SK-N-SH (cell line): Measurements from ENCODE around the gene TTN.

Source experiments
- CHD2 ChIP-seq: fragments of 150-350 bp; IDR thresholded peaks from 2 replicates; pipeline ENCODE4 v1.6.1; 2018; ENCODE audit warnings: low read length; ENCODE audit not compliant: partially characterized antibody
- GABPA ChIP-seq: IDR thresholded peaks from 2 replicates; pipeline ENCODE4 v1.4.0; 2012; ENCODE audit warnings: low read depth, mild to moderate bottlenecking
- POLR2AphosphoS5 ChIP-seq: IDR thresholded peaks from 2 replicates; pipeline ENCODE4 v1.6.1; 2012; ENCODE audit warnings: low read depth, low read length
- RAD21 ChIP-seq: IDR thresholded peaks from 2 replicates; pipeline ENCODE4 v1.6.1; 2012; ENCODE audit warnings: mild to moderate bottlenecking, low read length
- RCOR1 ChIP-seq: fragments of 150-350 bp; IDR thresholded peaks from 2 replicates; pipeline ENCODE4 v1.6.1; 2017; ENCODE audit warnings: antibody characterized with exemption, low read length
- TAF1 ChIP-seq: IDR thresholded peaks from 2 replicates; pipeline ENCODE4 v1.6.1; 2012; ENCODE audit warnings: low read depth, mild to moderate bottlenecking, low read length, moderate library complexity, borderline replicate concordance
- TF ChIP-seq, protein P1 (sequence below): IDR thresholded peaks from 2 replicates; pipeline ENCODE4 v1.4.0; 2012; ENCODE audit warnings: low read depth
- TF ChIP-seq, protein P2 (sequence below): fragments of 200-600 bp; sonication (generic); IDR thresholded peaks from 2 replicates; pipeline ENCODE4 v1.6.1; 2017; ENCODE audit warnings: antibody characterized with exemption, mild to moderate bottlenecking, moderate library complexity

DNA sequence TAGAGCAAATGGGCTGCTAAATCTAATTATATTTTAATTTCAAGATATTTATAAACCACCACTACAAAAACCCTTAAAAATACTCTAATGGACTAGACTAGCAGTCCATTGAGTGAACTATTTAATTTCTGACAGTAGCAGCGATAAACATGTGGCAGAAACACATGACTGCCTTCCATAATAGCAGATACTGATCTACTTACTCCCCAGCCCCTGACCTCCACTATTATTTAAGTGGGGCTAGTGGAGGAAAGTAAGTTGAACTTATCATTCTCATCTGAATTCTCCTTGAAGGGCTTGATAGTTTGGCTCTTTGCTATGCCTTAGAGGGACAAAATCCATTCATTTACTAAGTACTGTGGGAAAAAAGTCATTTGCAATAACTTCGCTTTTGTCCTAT, 90.8 kb downstream of the TTN start:
- TF ChIP-seq RCOR1 (no peak; the same call in 1 of the 2 replicates), RAD21 (no peak), GABPA (no peak), TAF1 (no peak), CHD2 (peak; percentile 29), POLR2AphosphoS5 (no peak)
- TF ChIP-seq, protein P1, sequence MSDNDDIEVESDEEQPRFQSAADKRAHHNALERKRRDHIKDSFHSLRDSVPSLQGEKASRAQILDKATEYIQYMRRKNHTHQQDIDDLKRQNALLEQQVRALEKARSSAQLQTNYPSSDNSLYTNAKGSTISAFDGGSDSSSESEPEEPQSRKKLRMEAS = no peak
- TF ChIP-seq, protein P2, sequence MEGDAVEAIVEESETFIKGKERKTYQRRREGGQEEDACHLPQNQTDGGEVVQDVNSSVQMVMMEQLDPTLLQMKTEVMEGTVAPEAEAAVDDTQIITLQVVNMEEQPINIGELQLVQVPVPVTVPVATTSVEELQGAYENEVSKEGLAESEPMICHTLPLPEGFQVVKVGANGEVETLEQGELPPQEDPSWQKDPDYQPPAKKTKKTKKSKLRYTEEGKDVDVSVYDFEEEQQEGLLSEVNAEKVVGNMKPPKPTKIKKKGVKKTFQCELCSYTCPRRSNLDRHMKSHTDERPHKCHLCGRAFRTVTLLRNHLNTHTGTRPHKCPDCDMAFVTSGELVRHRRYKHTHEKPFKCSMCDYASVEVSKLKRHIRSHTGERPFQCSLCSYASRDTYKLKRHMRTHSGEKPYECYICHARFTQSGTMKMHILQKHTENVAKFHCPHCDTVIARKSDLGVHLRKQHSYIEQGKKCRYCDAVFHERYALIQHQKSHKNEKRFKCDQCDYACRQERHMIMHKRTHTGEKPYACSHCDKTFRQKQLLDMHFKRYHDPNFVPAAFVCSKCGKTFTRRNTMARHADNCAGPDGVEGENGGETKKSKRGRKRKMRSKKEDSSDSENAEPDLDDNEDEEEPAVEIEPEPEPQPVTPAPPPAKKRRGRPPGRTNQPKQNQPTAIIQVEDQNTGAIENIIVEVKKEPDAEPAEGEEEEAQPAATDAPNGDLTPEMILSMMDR = no peak
